T-cell (primary cell): ENCODE data around the gene ADGRB3. TPM values are rescaled to one million over a fixed set of nuclear protein-coding genes. Genes with fewer than 3 reads are reported as not detected.

ENCODE experiments used
- ATAC-seq, 4 experiments: fragments of 200-7000 bp in 3 of 4; fragments of 150-1000 bp in 1 of 4; cut with Tn5 transposase; replicated peaks in 1 of 4; 1 replicate in 3 of 4; 2 replicates in 1 of 4; pipeline ENCODE4 v1.10.0; 2021; ENCODE audit warnings: moderate library complexity in 3 of 4, mild to moderate bottlenecking in 2 of 4, moderate number of reproducible peaks in 1 of 4
- CTCF ChIA-PET, 2 donors: fragments of 300-600 bp; sonication (Branson Sonifier 250); formaldehyde crosslinking; loops; one replicate each; lab custom pipeline; 2022; ENCODE audit warnings: antibody characterized with exemption in 2 of 2; lab: Charles Lee
- POLR2A ChIA-PET, 2 donors: fragments of 300-600 bp; sonication (Branson Sonifier 250); formaldehyde crosslinking; loops; one replicate each; lab custom pipeline; 2022; ENCODE audit warnings: antibody characterized with exemption in 2 of 2; lab: Charles Lee
- DNase-seq, 35 experiments: peaks; one replicate each; pipeline versions ENCODE4 v3.0.0 to v3.0.0-alpha.2; 2013 to 2023
- H3K27ac ChIP-seq: one replicate; pipeline ENCODE4 v1.5.1; 2013; ENCODE audit warnings: low read length
- H3K27me3 ChIP-seq, 2 experiments: replicated peaks in 1 of 2; 1 replicate in 1 of 2; 2 replicates in 1 of 2; pipeline versions ENCODE4 v1.6.1 to v1.7.0; 2013; ENCODE audit warnings: low read length in 1 of 2, mixed read lengths in 1 of 2; ENCODE audit not compliant: control insufficient read depth in 2 of 2, insufficient read depth in 2 of 2; ENCODE audit errors: extremely low read depth in 1 of 2
- H3K36me3 ChIP-seq, 2 donors: 1 replicate in 1 of 2; 2 replicates in 1 of 2; pipeline versions ENCODE4 v1.6.1 to v1.7.0; 2013; ENCODE audit warnings: low read length in 1 of 2; ENCODE audit not compliant: control insufficient read depth in 2 of 2, insufficient read depth in 1 of 2; ENCODE audit errors: extremely low read depth in 1 of 2
- H3K4me1 ChIP-seq, 2 experiments: 1 replicate in 1 of 2; 2 replicates in 1 of 2; pipeline versions ENCODE4 v1.6.1 to v1.7.0; 2013; ENCODE audit warnings: low read length in 2 of 2, mixed read lengths in 1 of 2; ENCODE audit not compliant: insufficient read depth in 2 of 2, control insufficient read depth in 1 of 2; ENCODE audit errors: extremely low read depth in 1 of 2
- H3K4me3 ChIP-seq, 2 donors: 1 replicate in 1 of 2; 2 replicates in 1 of 2; pipeline versions ENCODE4 v1.5.1 to v1.7.0; 2013; ENCODE audit warnings: mild to moderate bottlenecking in 2 of 2, low read length in 1 of 2, moderate library complexity in 1 of 2; ENCODE audit not compliant: control insufficient read depth in 1 of 2; ENCODE audit errors: extremely low read depth in 1 of 2
- H3K9me3 ChIP-seq: 2 replicates; pipeline ENCODE4 v1.7.0; 2013
- H3K27ac Mint-ChIP-seq, 2 donors: one replicate each; pipeline ENCODE4 v1.8.0; 2020 to 2021; ENCODE audit warnings: mild to moderate bottlenecking in 2 of 2, mixed read lengths in 2 of 2
- H3K27me3 Mint-ChIP-seq, 2 donors: one replicate each; pipeline ENCODE4 v1.8.0; 2021 to 2022; ENCODE audit warnings: mixed read lengths in 2 of 2
- H3K36me3 Mint-ChIP-seq: one replicate; pipeline ENCODE4 v1.8.0; 2021; ENCODE audit warnings: mixed read lengths
- H3K4me1 Mint-ChIP-seq, 3 donors: one replicate each; pipeline ENCODE4 v1.8.0; 2020 to 2022; ENCODE audit warnings: mixed read lengths in 3 of 3, mild to moderate bottlenecking in 1 of 3
- H3K4me3 Mint-ChIP-seq, 3 donors: one replicate each; pipeline ENCODE4 v1.8.0; 2020 to 2022; ENCODE audit warnings: mild to moderate bottlenecking in 3 of 3, mixed read lengths in 3 of 3, moderate library complexity in 3 of 3
- H3K9me3 Mint-ChIP-seq, 3 donors: one replicate each; pipeline ENCODE4 v1.8.0; 2020 to 2022; ENCODE audit warnings: mixed read lengths in 3 of 3
- WGBS: methylation state at CpG from one replicate; pipeline ENCODE4 v1.1.5; 2013; ENCODE audit warnings: missing lambda C conversion rate; ENCODE audit not compliant: insufficient coverage; 5-methylcytosine and 5-hydroxymethylcytosine counted together
- total RNA-seq, 35 experiments: library from RNA in 6 of 35; stranded (reverse) in 6 of 35; fragments of 120-200 nt in 1 of 35; gene quantifications; one replicate each; pipeline versions ENCODE4 v1.2.1 to v1.2.4 and lab custom pipeline; 2013 to 2026

The ADGRB3 gene
- total RNA-seq, 5 donors from 2014 or later (not counting 1 experiment from before 2014, with no cell fraction given): not detected

DNA sequence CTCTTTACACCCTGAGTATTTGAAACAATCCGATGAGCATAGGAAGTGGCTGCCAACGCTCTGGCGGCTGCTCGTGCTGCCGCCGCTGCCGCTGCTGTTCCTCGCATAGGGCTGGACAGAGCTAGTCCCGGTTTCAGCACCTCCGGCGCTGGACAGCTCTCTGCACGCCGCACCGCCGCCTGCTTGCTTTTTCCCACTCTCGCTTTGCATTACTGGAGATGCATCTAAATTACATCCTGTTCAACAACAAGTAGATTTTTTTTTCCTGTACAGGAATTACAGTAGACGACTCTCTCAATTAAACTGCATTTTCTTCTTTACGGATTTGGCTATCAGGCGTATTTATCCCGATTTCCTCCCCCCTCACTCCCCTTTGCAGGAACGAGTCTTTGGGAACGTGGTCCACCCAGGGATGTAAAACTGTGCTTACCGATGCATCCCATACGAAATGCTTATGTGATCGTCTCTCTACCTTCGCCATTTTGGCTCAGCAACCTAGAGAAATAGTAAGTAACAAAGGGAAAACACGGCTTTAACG, 597.9 kb downstream of the ADGRB3 start:
- ATAC-seq (peak in 2 of 4 experiments; percentile 13 to 28), DNase-seq (peak in 17 of 35 experiments; percentile 0 to 30 (median 4))
- Histone ChIP-seq H3K36me3 (no peaks in the 10 kb centered on the region), H3K4me3 (no peak overlapping the region), H3K27me3 (no peaks in the 10 kb centered on the region), H3K4me1 (no peaks in the 10 kb centered on the region), H3K27ac (no peak overlapping the region), H3K9me3 (no peaks in the 10 kb centered on the region)
- 8% methylated on average over 27 of the region's 28 CpGs for WGBS
- H3K27ac Mint-ChIP-seq: no peak overlapping the region
- H3K36me3 Mint-ChIP-seq: no peaks in the 10 kb centered on the region
- H3K27me3 Mint-ChIP-seq: no peaks in the 10 kb centered on the region
- ChIA-PET POLR2A (no interaction called here), CTCF (interaction anchor here in 1 of 2 donors (0.9 kb wide), 1 partner anchor 502 kb away, joined by 4 read pairs; no protein-coding TSS in a partner anchor)
- no peak overlapping the region for H3K4me3 Mint-ChIP-seq
- H3K4me1 Mint-ChIP-seq: no peaks in the 10 kb centered on the region
- peaks cover 0 to 5% (median 4%) of the 10 kb centered on the region in 3 donors for H3K9me3 Mint-ChIP-seq

DNA sequence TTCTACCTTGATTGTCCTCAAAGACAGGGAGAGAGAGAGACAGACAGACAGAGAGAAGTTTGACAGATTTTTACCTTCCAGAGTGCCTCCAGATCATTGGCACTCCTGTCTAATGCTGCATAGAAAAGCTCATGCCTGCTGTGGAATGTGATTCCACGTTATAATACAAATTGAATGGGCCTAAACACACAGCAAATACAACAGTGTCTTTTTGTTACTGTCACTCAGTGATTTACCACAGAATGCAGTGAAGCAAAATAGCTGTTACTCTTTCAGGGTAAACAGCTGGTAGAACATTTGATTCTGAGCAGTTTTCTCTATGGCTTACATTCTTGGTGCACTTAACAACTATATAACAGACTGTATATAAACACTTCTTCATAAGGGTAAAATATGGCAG, 603.0 kb downstream of the ADGRB3 start:
- no peaks in the 10 kb centered on the region for H3K4me1 ChIP-seq
- ChIA-PET CTCF (no interaction called here), POLR2A (no interaction called here)
- Mint-ChIP-seq H3K27me3 (no peaks in the 10 kb centered on the region), H3K9me3 (peaks cover 0 to 4% (median 2%) of the 10 kb centered on the region in 3 donors), H3K4me3 (no peak overlapping the region), H3K36me3 (no peaks in the 10 kb centered on the region), H3K4me1 (no peaks in the 10 kb centered on the region), H3K27ac (no peak overlapping the region)
- H3K36me3 ChIP-seq: no peaks in the 10 kb centered on the region
- ATAC-seq: no peak
- no peak overlapping the region for H3K4me3 ChIP-seq
- DNase-seq: no peak
- WGBS: no CpG with 5 or more reads among the region's 1 CpG
- H3K27me3 ChIP-seq: no peaks in the 10 kb centered on the region
- H3K27ac ChIP-seq: no peak overlapping the region
- no peaks in the 10 kb centered on the region for H3K9me3 ChIP-seq

DNA sequence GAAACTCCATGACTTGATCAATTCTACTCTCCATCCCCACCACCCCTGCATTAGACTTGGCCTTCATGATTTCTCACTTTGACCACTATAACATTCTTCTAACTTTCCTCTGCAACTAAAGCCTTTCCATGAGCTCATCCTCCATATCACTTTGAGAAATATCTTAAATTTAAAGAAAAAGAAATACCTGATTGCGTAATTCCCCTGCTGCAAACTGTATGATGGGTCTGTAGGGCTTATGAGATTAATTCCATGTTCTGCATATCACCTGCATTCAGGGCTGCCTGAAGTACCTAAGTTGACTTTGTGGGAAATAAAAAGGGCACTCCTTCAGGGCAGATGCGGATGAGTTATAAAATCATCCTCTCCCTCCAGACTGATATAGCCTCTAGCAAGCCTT, 611.9 kb downstream of the ADGRB3 start:
- no peak for ATAC-seq
- peaks cover 0 to 4% (median 0%) of the 10 kb centered on the region in 3 donors for H3K9me3 Mint-ChIP-seq
- CTCF ChIA-PET: no interaction called here
- Histone ChIP-seq H3K4me1 (no peaks in the 10 kb centered on the region), H3K36me3 (no peaks in the 10 kb centered on the region), H3K9me3 (no peaks in the 10 kb centered on the region), H3K27me3 (no peaks in the 10 kb centered on the region), H3K4me3 (no peak overlapping the region), H3K27ac (no peak overlapping the region)
- no peak overlapping the region for H3K27ac Mint-ChIP-seq
- no peaks in the 10 kb centered on the region for H3K27me3 Mint-ChIP-seq
- H3K4me1 Mint-ChIP-seq: no peaks in the 10 kb centered on the region
- H3K36me3 Mint-ChIP-seq: no peaks in the 10 kb centered on the region
- H3K4me3 Mint-ChIP-seq: no peak overlapping the region
- no CpG with 5 or more reads among the region's 2 CpGs for WGBS
- no peak for DNase-seq
- POLR2A ChIA-PET: no interaction called here

DNA sequence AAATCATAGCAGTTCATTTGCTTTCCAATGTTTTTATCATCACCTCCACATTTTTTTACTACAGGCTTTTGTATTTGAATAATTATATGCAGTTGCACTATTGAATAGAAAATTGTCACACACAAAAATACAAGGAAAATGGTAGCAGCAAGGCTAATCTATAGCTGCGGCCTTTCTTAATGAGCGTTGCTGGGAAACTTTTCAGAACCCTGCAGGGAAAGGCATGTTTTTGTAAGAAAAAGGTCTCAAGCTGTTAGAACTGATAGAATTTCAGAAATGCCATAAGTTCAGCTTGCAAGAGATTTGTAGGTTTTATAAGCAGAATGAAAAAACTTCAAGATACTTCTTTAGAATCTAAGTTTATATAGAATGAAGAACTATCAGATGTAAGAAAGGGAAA, 625.9 kb downstream of the ADGRB3 start:
- no peak overlapping the region for H3K27ac Mint-ChIP-seq
- H3K27me3 Mint-ChIP-seq: peaks cover 0 to 2% of the 10 kb centered on the region in 2 donors
- H3K4me3 Mint-ChIP-seq: no peak overlapping the region
- no peak overlapping the region for H3K27ac ChIP-seq
- no peaks in the 10 kb centered on the region for H3K4me1 ChIP-seq
- H3K4me3 ChIP-seq: no peak overlapping the region
- no peak for DNase-seq
- H3K9me3 Mint-ChIP-seq: peaks cover 0 to 17% (median 0%) of the 10 kb centered on the region in 3 donors
- ChIA-PET CTCF (no interaction called here), POLR2A (no interaction called here)
- H3K27me3 ChIP-seq: no peaks in the 10 kb centered on the region
- H3K36me3 ChIP-seq: no peaks in the 10 kb centered on the region
- H3K36me3 Mint-ChIP-seq: no peaks in the 10 kb centered on the region
- no peaks in the 10 kb centered on the region for H3K4me1 Mint-ChIP-seq
- no peaks in the 10 kb centered on the region for H3K9me3 ChIP-seq
- ATAC-seq: no peak
- no CpG with 5 or more reads among the region's 2 CpGs for WGBS

DNA sequence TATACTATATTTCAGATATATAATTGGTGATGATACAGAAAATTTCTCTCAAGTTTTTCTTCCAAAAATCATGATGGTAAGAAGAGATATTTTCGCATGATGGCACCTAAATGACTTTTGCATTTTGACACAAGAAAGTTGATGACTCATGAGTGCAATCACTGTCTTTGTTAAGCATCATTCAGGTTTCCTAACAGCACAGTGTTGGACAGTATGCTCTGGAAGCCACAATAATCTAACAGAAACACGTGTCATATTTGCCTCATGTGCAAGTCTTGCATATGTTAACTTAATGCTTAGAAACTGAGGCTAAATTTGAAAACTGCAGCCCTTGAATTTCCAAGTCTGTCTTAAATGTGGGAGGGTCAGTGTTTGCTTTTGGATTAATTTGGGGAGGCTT, 628.2 kb downstream of the ADGRB3 start:
- ChIA-PET CTCF (no interaction called here), POLR2A (no interaction called here)
- Mint-ChIP-seq H3K36me3 (no peaks in the 10 kb centered on the region), H3K27ac (no peak overlapping the region), H3K4me1 (no peaks in the 10 kb centered on the region), H3K4me3 (no peak overlapping the region), H3K9me3 (peaks cover 0 to 9% (median 0%) of the 10 kb centered on the region in 3 donors), H3K27me3 (no peaks in the 10 kb centered on the region)
- Histone ChIP-seq H3K36me3 (no peaks in the 10 kb centered on the region), H3K27me3 (no peaks in the 10 kb centered on the region), H3K4me3 (no peak overlapping the region), H3K27ac (no peak overlapping the region), H3K4me1 (no peaks in the 10 kb centered on the region), H3K9me3 (no peaks in the 10 kb centered on the region)
- WGBS: 83% methylated on average over 1 of the region's 2 CpGs
- no peak for DNase-seq
- no peak for ATAC-seq

DNA sequence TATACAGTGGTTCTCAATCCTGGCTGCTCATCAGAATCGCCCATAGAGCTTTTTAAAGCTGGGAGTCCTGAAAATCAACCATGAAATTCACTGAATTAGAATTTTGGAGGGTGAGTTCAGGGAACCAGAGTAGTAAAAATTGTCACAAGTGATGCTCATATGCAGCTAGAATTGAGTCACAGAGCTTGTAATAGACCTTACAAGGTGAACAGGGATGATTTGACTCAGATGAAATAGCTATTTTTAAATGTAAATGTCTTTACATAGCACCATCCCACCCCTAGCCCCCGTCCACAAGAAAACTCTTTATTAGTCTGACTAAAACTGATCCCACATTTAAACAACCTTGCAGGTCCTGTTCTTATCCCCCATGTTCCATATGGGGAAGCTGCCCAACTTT, 630.0 kb downstream of the ADGRB3 start:
- CTCF ChIA-PET: no interaction called here
- 0% methylated on average over 1 of the region's 2 CpGs for WGBS
- H3K4me3 ChIP-seq: no peak overlapping the region
- Mint-ChIP-seq H3K27me3 (no peaks in the 10 kb centered on the region), H3K4me3 (no peak overlapping the region), H3K36me3 (no peaks in the 10 kb centered on the region), H3K4me1 (no peaks in the 10 kb centered on the region), H3K9me3 (peaks cover 0 to 9% (median 0%) of the 10 kb centered on the region in 3 donors), H3K27ac (no peak overlapping the region)
- ATAC-seq (no peak), DNase-seq (no peak)
- no peaks in the 10 kb centered on the region for H3K4me1 ChIP-seq
- H3K27me3 ChIP-seq: no peaks in the 10 kb centered on the region
- POLR2A ChIA-PET: no interaction called here
- H3K36me3 ChIP-seq: no peaks in the 10 kb centered on the region
- H3K27ac ChIP-seq: no peak overlapping the region
- H3K9me3 ChIP-seq: no peaks in the 10 kb centered on the region

DNA sequence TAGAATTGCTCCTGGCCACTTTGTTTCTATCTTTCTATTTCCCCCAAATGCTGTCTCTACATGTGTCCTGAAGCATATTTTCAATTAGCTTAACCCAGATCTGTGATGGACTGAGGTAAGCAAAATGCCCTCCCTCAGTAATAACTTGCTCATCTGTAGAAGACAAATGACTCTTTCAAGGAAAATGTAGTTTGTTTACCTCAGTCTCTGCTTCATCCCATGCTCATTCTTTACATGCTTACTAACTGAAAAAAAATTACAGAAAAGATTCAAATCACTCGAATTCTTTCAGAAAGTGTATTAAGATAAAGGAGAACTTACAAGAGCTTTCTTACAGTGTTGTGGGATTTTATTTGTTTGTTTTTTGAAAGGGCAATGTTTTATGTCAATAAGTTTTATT, 630.6 kb downstream of the ADGRB3 start:
- ATAC-seq (no peak), DNase-seq (no peak)
- H3K36me3 ChIP-seq: no peaks in the 10 kb centered on the region
- Mint-ChIP-seq H3K27ac (no peak overlapping the region), H3K36me3 (no peaks in the 10 kb centered on the region), H3K9me3 (peaks cover 0 to 9% (median 0%) of the 10 kb centered on the region in 3 donors), H3K4me1 (no peaks in the 10 kb centered on the region), H3K27me3 (no peaks in the 10 kb centered on the region), H3K4me3 (no peak overlapping the region)
- H3K4me3 ChIP-seq: no peak overlapping the region
- H3K9me3 ChIP-seq: no peaks in the 10 kb centered on the region
- POLR2A ChIA-PET: no interaction called here
- no peaks in the 10 kb centered on the region for H3K27me3 ChIP-seq
- no peaks in the 10 kb centered on the region for H3K4me1 ChIP-seq
- WGBS: no CpG with 5 or more reads among the region's 1 CpG
- CTCF ChIA-PET: no interaction called here
- H3K27ac ChIP-seq: no peak overlapping the region
